ENCODE results near the gene PLK5.

Gene PLK5

DNA sequence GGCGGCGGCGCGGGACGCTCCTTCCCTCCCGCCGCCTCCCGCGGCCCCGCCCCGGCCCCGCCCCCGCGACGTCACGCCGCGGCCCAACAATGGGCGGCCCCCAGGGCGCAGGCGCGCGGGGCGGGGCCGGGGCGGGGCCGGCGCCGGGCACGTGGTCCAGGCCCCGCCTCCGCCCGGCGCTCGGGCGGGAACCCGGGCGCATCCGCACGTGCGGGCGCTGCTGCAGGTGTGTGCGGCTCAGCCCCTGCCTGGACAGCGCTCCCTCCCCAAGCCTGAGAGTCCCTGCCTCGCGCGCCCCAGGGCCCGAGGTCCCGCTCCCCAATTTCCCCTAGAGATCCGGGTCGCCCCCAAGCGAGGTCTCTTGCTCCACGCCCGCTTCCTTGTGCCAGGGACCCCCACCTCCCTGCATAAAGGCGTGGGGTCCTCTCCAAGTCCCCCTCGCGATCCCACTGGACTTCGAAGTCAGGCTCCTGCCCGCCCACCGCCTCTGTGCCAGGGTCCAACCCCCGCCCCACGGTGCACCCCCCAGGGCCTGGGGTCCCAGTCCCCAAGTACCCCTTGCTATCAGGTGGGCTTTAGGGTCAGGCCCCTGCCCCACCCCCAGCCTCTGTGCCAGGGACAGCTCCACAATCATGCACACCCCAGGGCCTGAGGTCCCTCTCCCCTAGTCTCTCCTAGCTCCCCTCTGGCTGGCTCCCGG, 44.6 kb downstream of the PLK5 start, which contains the start of gene MEX3D:
MEX3D (minus strand) TSS at position 6 of the 700 bp plus-strand sequence. CDS start 267 bp downstream, outside the sequence.
- TF ChIP-seq CTCF (conservative IDR thresholded peaks at IDR 0.05): no peak
- peak within 1 kb of the TSS; percentile 78 for H3K27ac ChIP-seq

- TF ChIP-seq CTCF (conservative IDR thresholded peaks at IDR 0.05): no peak
- H3K27ac ChIP-seq: no peak overlapping the region
Measured at GRCh38 chr19:1569997-1570396, 46.1 kb downstream of the PLK5 start.

- no peak for TF ChIP-seq CTCF (conservative IDR thresholded peaks at IDR 0.05)
- no peak overlapping the region for H3K27ac ChIP-seq
Measured at GRCh38 chr19:1570836-1571235, 47.0 kb downstream of the PLK5 start.

DNA sequence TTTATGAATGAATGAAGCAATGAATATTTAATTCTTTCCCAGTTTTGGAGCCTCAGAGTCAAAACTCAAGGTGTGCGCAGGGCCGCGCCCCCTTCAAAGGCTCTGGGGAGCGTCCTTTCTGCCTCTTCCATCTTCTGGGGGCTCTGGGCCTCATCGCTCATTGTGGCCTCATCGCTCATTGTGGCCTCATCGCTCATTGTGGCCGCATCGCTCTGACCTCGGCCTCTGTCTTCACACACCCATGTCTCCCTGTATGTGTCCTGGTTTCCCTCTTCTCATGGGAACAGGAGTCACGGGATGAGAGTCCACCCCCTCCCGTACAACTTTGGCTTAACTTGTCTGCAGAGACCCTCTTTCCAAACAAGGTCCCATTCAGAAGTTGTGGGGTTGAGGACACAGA, 47.5 kb downstream of the PLK5 start:
- TF ChIP-seq CTCF (conservative IDR thresholded peaks at IDR 0.05): no peak
- H3K27ac ChIP-seq: no peak overlapping the region

DNA sequence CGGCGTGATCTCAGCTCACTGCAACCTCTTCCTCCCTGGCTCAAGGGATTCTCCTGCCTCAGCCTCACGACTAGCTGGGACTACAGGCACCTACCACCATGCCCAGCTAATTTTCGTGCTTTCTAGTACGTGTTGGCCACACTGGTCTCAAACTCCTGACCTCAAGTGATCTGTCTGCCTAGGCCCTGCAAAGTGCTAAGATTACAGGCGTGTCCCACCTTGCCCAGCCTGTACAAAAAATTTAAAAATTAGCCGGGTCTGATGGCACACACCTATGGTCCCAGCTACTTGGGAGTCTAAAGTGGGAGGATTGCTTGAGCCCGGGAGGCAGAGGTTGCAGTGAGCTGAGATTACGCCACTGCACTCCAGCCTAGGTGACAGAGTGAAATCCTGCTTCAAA, 48.9 kb downstream of the PLK5 start:
- H3K27ac ChIP-seq: no peak overlapping the region
- TF ChIP-seq CTCF (conservative IDR thresholded peaks at IDR 0.05): no peak

DNA sequence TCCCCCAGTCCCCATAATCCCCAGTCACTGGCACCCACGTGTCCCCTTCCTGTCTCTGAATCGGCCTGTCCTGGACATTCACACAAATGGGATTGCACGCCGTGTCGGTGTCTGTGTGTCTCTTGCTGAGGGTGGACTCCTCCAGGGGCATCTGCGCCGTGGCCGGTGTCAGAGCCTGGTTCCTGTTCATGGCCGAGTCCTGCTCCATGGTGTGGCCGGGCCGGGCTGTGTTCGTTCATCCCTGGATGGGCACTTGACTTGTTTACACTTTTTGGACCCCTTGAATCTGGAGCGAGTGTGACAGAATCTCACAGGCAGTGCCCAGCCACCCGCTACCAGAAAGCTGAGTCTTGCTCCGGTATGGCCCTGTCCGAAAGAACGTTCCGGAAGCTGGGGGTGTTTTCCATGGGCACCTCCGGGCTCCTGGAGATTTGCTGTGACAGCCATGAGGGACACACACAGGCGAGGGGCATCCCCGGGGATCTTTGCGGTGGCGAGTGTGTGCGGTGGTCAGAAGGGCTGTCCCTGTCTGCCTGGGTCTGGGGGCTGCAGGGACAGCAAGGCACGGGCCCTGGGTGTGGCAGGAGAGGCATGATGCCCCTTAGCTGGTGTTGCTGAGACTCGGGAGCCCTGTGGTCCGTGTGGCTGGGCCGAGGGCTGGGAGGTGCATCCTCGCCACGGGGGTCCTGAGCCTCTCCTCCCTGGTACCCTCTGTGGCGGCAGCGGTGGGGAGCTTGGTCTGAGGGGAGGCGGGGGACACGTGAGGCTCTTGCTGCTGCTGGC, 50.7 kb downstream of the PLK5 start:
- no peak overlapping the region for H3K27ac ChIP-seq
- no peak for TF ChIP-seq CTCF (conservative IDR thresholded peaks at IDR 0.05)

DNA sequence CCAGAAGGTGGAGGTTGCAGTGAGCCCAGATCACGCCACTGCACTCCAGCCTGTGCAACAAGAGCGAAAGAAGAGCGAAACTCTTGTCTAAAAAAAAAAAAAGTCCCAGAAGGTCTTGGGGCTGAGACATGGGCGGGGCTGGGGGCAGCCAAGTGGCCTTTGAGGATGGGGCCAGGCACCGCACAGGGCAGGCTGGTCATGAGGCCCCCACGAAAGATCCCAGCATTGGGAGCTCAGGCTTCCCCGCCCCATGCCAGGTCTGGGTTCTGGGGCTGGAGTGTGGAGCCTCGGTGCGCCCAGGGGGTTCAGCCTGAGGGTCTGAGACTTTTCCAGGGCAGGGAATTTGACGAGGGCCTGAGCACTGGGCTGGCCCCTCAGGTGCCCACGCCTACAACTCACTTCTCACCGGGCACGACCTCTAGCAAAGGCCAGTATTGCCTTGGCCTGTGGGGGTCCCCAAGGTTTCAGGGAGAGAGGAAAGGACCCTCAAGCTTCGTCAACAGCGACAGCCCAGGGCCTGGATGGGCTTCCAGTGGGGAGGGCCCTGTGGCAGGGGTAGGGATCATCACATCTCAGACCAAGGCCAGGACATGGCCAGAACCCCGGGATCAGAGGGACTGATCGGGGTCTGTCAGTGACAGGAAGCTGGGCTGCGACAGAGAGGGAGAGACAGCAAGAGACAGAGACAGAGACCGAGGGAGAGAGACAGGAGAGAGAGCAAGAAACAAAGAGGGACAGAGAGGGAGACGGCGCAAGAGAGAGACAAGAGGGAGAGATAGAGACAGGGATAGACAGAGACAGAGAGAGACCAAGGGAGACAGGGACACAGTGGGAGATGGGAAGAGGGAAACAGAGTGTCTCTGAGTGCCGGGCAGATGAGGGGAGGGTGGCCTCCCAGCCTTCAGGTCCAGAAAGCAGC, 51.7 kb downstream of the PLK5 start:
- TF ChIP-seq CTCF (conservative IDR thresholded peaks at IDR 0.05): no peak
- H3K27ac ChIP-seq: no peak overlapping the region

All from VCaP (cell line).